BJ (cell line): ENCODE measurements around the gene RBMS3. TPM values are rescaled to one million over a fixed set of nuclear protein-coding genes. Genes with fewer than 3 reads are reported as not detected.

Experiments used
- CTCF ChIA-PET: fragments of 350-600 bp; formaldehyde crosslinking; extraction: SDS; loops from one replicate; lab custom pipeline; 2021; ENCODE audit warnings: antibody characterized with exemption, inconsistent platforms; lab: Yijun Ruan, JAX
- POLR2A ChIA-PET: fragments of 300-600 bp; sonication (Branson Sonifier 250); formaldehyde crosslinking; extraction: SDS; loops from one replicate; lab custom pipeline; 2021; ENCODE audit warnings: antibody characterized with exemption; lab: Charles Lee
- DNase-seq: peaks from one replicate; pipeline ENCODE4 v3.0.0-alpha.2; 2011; ENCODE audit warnings: low read depth
- H3K27me3 ChIP-seq: 2 replicates; pipeline ENCODE4 v1.6.0; 2011; ENCODE audit warnings: low read length; ENCODE audit not compliant: control insufficient read depth, insufficient read depth
- H3K36me3 ChIP-seq: 2 replicates; pipeline ENCODE4 v1.5.1; 2011; ENCODE audit warnings: low read length; ENCODE audit not compliant: control insufficient read depth, insufficient read depth
- H3K4me3 ChIP-seq: 2 replicates; pipeline ENCODE4 v1.5.1; 2011; ENCODE audit warnings: low read depth, mild to moderate bottlenecking, control low read depth, low read length
- polyA plus RNA-seq: library from polyadenylated mRNA; depleted of rRNA; stranded (reverse); fragments of >200 nt; gene quantifications from 2 replicates; pipeline ENCODE4 v1.2.3, GENCODE V29; 2011
- TF ChIP-seq, protein P1 (sequence below): IDR thresholded peaks from 2 replicates; pipeline ENCODE4 v1.5.1; 2011; ENCODE audit warnings: low read depth, mild to moderate bottlenecking, control low read depth, inconsistent platforms, low read length, moderate library complexity; ENCODE audit not compliant: insufficient read depth

RBMS3 gene
- polyA plus RNA-seq, 1 experiment, result 14.5 TPM

- ChIA-PET CTCF (no interaction called here), POLR2A (no interaction called here)
- no peak for DNase-seq
- H3K4me3 ChIP-seq, result no peak overlapping the region
- no peaks in the 10 kb centered on the region for H3K36me3 ChIP-seq
- H3K27me3 ChIP-seq, result no peaks in the 10 kb centered on the region
- TF ChIP-seq, protein P1, sequence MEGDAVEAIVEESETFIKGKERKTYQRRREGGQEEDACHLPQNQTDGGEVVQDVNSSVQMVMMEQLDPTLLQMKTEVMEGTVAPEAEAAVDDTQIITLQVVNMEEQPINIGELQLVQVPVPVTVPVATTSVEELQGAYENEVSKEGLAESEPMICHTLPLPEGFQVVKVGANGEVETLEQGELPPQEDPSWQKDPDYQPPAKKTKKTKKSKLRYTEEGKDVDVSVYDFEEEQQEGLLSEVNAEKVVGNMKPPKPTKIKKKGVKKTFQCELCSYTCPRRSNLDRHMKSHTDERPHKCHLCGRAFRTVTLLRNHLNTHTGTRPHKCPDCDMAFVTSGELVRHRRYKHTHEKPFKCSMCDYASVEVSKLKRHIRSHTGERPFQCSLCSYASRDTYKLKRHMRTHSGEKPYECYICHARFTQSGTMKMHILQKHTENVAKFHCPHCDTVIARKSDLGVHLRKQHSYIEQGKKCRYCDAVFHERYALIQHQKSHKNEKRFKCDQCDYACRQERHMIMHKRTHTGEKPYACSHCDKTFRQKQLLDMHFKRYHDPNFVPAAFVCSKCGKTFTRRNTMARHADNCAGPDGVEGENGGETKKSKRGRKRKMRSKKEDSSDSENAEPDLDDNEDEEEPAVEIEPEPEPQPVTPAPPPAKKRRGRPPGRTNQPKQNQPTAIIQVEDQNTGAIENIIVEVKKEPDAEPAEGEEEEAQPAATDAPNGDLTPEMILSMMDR, result no peak
Observed at GRCh38 chr3:29577250-29577649, 296.4 kb downstream of the RBMS3 start.

GRCh38 chr3:29581311-29581710 is 300.4 kb downstream of the RBMS3 start:
- DNase-seq, result no peak
- ChIA-PET CTCF (no interaction called here), POLR2A (no interaction called here)
- no peaks in the 10 kb centered on the region for H3K27me3 ChIP-seq
- TF ChIP-seq, protein P1, result no peak
- H3K4me3 ChIP-seq, result no peak overlapping the region
- no peaks in the 10 kb centered on the region for H3K36me3 ChIP-seq

- DNase-seq, result no peak
- POLR2A ChIA-PET, result no interaction called here
- no peaks in the 10 kb centered on the region for H3K27me3 ChIP-seq
- TF ChIP-seq, protein P1, result no peak
- H3K4me3 ChIP-seq, result no peak overlapping the region
- no peaks in the 10 kb centered on the region for H3K36me3 ChIP-seq
- CTCF ChIA-PET, result interaction anchor here (0.8 kb wide), 1 partner anchor 24 kb away, joined by 3 read pairs; no protein-coding TSS in a partner anchor
Observed at GRCh38 chr3:29582273-29582672, 301.4 kb downstream of the RBMS3 start.

DNA sequence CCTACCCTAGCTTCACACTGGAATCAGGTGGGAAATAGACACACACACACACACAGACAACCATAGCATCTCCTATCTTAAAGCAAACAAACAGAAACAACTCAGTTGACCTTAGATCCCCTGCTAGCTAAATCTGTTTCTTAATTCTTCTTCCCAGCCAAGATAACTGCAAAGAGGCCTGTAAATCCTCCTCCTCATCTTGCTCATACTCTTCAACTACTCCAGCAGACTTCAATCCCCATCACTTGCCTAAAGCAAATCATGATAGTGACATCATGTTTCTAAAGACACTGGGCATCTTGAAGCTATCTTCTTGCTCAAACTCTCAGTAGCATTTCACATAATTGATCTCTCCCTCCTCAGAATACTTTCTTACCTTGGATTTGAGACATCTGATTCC is 303.0 kb downstream of the RBMS3 start:
- no peaks in the 10 kb centered on the region for H3K27me3 ChIP-seq
- TF ChIP-seq, protein P1, result no peak
- CTCF ChIA-PET, result no interaction called here
- no peak for DNase-seq
- H3K4me3 ChIP-seq, result no peak overlapping the region
- H3K36me3 ChIP-seq, result no peaks in the 10 kb centered on the region
- POLR2A ChIA-PET, result no interaction called here

GRCh38 chr3:29585368-29585767 is 304.5 kb downstream of the RBMS3 start:
- Histone ChIP-seq H3K4me3 (no peak overlapping the region), H3K27me3 (no peaks in the 10 kb centered on the region), H3K36me3 (no peaks in the 10 kb centered on the region)
- TF ChIP-seq, protein P1, result no peak
- ChIA-PET CTCF (no interaction called here), POLR2A (no interaction called here)
- no peak for DNase-seq
